GM21381 (cell line): ENCODE results near the gene TTF1.
"Not testable (repeated sequence)": the region's sequence is repeated elsewhere in the genome, so short reads cannot be mapped to it uniquely, and the experiment has no call there.

Experiments
- ATAC-seq: cut with Tn5 transposase; IDR thresholded peaks from one replicate; pipeline ENCODE4 v1.9.1; 2021; ENCODE audit warnings: mild to moderate bottlenecking, moderate library complexity; ENCODE audit not compliant: unreplicated experiment

Gene TTF1

DNA sequence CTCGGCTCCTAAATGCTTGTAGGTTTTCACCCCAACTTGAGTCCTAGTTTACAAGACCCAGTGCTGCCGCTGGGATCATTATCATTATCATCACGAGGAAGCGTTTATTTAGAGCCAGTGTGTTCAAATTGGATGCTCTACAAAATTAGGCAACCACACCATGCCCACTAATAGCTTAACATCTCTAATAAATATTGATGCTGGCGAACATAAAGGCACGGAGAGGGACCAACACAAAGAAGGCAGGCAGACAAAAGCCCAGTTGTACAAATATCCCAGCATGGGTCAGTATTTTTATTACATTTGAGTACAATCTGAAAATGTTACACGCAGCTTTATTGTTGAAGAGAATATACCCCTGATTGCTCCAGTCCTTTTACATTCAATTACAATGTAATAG is 8.1 kb upstream of the TTF1 start:
- ATAC-seq = no peak

DNA sequence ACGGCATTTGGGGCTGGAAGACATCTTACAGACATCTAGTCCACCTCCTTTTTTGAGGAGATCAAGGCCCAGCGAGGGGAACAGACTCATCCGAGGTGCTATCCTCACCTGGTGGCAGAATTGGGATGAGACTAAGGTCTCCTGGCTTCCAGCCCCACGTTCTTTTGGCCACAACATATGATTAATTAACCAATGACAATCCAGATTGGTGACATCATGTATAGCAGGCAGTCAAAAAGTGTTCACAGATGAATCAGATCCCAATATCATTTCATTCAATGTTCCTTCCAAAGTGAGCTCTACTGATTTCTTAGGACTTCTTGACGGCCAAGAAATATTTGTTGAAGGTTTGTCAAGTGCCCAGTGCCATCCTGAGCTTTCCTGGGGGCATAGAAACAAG is 7.3 kb upstream of the TTF1 start:
- ATAC-seq = no peak

DNA sequence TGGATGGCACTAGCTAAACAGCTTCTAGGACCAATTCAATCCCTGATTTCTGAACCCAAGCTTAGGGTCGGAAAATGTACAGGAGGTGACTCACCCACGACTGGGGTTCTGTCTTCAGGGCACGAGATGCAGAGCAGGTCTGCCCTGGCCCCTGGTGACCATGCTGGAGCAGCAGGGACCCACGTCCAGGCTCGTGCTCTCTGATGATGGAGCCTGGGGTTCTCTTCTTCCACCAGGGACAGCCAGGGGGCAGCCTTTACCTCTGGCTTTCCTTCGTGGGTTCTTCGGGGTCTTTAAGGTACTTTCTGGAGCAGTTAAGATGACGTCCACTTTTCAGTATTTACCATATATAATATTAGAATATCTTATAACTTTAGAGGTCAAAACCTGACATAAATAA is 5.4 kb upstream of the TTF1 start:
- ATAC-seq = no peak

DNA sequence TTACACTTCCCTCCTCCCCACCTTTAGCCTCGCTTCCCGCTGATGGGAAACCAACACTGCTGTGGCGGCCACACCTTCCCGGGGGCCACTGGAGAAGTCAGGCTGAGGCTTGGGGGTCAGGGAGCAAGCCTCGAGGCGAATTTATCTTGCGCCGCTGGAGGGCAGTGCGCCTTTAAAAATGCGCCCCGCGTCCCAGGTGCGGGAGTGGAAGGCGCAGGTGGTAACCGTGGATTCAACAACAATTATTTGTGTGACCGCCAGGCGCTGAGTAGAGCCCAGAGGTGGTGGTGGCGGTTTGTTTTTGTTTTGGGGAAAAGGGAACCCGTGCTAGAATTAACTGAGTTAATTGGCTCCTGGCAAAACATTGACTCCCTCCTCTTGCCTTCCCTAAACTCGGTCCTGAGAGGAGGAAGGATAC is 4.5 kb upstream of the TTF1 start:
- ATAC-seq = no peak

DNA sequence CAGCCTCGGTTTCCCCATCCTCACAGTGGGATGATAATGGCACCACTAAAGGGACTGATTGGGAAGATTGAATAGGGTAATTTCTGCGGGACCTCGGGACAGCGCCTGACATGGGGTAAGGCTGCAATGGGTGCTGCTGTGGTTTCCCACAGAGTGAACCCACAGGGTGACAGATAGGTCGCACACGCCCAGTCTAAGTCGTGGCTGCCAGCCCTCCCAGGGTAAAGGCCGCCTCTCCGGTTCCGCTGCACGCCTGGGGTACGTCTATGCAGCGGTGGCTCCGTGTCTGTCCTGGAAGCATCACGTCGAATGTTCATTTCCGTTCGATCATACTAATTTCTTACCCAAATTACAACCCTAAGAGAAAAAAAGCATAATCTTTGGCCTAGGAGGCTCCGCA is 4.0 kb upstream of the TTF1 start:
- no peak for ATAC-seq

DNA sequence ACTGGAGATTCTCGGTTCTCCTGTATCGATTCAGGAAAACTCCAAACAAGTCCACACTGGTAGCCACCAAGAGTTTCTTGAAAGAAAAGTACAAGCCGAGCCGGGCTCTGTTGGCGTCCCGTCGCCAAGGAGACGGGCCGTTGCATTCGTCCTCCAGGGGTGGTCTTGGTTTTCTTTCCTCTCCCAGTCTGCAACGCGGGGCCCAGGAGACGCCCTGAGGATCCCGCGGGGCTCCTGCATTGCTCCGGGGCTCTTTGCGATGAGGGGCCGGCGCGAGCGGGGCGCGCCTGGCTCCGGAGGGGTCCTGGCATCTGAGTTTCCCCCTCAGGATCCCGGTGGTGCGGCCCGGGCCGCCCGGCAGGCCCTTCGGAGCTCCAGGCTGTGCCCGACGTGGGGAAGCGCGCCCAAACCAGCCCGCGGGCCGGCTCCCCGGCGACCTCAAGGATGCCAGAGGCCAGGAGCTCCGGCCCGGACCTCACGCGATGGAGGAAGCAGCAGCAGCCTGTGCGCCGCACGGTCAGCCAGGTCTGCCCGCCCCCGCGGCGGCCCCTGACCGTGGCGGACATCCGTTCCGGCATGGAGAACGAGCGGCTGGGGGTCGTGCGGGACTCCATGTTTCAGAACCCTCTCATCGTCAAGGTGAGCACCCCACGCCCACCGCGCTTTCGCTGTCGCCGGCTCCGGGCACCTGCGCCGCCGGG is 3.3 kb upstream of the TTF1 start, which contains the start of gene CFAP77:
TSS of gene CFAP77 (plus strand) at position 384 of the 701 bp plus-strand sequence. CDS start at position 445, 61 bp downstream.
- ATAC-seq = no peak

DNA sequence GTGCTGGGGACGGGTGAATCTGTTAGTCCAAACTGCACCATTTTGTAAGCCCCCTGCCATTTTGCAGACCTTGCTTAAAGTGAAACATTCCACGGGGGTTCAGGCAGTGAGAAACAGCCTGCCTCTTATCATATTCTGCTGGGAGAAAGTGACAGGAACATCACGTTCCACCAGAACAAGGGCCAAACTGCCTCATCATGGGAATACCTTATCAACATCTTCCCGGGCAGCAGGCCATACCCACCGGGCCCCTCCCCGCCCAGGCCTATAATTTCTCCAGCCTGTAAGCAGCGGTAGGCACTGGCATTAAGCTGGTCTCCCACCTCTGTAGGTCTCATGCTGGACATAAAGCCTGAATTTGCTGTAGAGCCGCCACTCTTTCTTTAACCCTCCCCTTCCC is 1.9 kb upstream of the TTF1 start:
- no peak for ATAC-seq

DNA sequence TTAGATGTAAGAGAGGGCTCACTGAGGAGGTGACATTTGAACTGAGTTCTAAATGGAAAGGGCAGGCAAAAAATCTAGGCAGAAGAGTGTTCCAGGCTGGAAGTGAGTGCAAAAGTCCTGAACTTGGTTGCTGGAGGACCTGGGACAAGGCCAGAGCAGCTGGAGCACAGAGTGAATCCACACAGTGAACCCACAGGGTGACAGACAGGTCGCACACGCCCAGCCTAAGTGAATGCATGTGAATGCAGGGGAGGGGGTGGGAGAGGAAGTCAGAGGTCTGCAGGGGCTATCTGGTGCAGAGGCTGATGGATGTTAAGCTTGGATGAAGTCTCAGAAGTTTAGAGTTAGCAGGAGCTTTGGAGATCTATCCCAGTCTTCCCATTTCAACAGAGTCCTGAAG is 556 bp upstream of the TTF1 start:
- no peak for ATAC-seq

DNA sequence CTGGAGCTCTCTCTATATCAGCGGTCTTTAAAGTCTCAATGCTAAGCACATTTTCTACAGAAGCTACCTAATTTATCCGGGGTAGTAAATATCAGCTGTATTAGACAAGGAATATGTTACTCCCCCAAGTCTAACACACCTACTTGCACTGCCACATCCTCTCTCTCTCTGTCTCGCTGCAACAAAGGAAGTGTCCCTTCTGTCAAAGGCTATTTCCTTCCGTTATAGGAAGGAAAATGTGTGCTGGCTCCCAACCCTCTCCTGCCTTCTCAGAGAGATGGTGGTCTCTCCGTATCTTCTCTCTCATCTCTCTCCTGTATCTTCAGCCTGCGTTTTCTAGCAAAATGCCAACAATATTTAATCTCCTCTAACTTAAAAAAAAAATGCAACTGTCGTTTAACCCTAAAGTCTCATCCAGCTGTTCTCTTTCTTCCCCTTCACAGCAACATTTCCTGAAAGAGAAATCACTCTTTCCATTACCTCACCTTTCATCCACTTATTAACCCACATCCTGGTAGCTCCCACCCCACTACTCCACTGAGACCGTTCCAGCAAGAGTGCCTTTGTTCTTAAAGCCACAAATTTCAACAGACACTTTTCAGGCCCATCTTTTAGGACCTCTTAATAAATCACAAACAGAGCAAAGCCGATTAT is 2.3 kb downstream of the TTF1 start:
- no peak for ATAC-seq

DNA sequence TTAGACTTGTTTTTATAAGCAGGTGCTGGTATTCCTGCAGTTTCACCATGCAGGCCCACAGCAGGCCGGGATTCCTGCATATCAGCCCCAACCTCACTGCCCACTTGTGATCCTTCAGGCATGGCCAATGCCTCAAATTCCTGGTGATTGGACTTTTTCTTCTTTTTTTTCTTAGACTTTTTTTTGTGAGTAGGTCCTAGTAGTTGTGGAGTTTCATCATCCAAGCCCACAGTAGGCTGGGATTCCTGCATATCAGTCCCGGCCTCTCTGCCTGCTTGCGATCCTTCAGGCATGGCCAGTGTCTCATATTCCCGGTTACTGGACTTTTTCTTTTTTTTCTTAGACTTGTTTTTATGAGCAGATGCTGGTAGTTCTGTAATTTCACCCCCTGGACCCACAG is 4.8 kb downstream of the TTF1 start:
- no peak for ATAC-seq

DNA sequence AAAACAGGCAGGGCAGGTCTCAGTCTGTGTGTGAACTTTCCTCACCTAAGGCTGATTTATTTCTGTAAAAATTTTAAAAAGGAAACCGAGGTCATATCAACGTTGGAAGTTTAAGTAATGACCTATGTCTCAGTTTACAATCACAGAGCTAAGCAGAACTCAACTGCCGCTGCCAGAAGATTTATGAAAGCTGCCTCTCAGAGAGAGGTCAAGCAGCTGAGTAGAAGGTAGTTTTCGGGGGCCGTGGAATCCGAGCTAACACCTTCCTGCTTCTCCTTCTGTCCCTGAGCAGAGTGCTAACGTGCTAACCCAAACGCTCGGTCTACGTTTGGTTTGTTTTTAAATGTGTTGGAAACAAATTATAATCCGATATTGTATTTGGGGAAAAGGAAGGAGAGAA is 11.1 kb downstream of the TTF1 start:
- no peak for ATAC-seq

DNA sequence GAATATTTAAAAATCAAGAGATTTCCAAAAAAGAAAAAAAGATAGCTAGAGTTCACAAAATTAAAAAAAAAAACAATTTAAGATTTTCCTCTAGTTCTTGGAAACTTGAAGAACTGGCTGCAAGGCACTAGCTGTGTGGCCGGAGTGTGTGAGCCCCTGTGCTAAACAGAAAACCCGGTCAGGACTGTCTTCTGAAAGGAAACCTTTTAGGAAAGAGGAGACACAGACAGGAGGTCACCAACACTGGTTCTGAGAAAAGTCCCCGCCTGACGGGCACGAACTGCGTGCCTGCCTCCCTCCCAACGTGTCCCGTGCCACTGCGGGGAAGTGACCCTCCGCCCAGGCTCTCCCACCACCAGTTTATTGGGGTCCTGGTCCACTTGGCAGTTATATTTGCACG is 15.2 kb downstream of the TTF1 start:
- no peak for ATAC-seq

DNA sequence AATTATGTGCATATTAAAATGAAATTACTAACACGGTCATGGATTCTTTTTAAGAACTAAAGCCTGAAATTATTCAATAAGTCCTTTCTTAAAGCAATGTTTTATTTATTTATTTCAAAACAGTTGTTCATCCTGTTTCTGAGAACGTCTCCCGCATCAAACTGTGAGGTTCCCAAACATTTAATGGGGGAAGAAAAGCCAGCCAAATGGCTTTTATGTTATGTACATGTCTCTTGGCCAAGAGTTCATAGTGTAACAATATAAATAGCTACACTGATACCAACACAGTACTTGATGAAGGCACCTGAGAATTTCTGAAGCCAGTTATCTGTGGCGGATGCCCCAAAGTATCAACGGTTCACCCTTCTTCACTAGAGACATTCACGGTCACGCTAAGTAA is 15.7 kb downstream of the TTF1 start:
- ATAC-seq = no peak

DNA sequence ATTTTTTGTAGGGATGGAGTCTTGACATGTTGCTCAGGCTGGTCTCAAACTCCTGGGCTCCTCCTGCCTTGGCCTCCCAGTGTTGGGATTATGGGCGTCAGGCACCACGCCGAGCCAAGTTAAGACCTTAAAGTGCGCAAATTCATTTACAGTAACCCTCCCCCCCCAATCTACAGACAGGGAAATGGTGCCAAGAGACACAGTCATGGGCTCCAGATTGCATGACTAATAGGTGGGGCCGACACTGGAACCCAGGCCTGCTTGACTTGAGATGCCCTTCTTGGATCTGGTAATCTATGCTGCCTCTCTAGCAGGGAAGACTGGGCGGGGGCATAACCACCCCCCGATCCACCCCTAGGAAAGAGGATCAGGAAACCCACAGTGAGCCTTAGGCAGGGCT is 19.5 kb downstream of the TTF1 start:
- no peak for ATAC-seq

DNA sequence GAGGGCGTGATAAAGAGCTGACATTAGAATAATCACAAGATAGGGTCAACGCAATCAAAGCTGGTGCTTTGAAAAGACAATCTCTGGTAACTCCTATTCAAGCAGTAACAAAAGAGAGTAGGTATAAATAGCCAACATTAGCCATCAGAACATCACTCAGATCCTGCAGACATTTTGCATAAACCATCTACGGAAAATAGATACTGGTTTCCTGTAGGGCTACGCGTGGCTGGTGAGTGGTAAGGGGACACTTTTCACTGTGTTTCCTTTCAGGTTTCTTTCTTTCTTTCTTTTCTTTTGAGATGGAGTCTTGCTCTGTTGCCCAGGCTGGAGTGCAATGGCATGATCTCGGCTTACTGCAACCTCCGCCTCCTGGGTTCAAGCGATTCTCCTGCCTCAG is 22.3 kb downstream of the TTF1 start:
- no peak for ATAC-seq

DNA sequence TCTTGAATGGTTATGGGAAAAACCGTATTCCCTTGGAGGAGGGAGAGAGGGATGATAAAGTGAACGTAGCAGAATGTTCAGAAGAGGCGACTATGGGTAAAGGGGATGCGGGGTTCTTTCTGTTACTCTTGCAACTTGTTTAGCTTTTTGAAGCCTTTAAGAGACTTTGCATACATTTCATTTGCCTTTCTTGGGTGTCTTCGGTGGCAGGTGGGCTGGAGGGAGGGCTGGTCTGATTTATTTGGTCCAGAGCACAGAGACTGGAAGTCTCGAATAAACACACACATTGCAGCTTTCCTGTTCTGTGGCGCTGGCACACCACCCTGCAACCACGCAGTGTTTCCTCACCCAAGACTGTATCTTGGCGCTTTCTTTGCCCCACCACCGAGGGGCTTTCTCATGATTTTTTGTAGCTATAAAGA is 23.2 kb downstream of the TTF1 start:
- no peak for ATAC-seq

DNA sequence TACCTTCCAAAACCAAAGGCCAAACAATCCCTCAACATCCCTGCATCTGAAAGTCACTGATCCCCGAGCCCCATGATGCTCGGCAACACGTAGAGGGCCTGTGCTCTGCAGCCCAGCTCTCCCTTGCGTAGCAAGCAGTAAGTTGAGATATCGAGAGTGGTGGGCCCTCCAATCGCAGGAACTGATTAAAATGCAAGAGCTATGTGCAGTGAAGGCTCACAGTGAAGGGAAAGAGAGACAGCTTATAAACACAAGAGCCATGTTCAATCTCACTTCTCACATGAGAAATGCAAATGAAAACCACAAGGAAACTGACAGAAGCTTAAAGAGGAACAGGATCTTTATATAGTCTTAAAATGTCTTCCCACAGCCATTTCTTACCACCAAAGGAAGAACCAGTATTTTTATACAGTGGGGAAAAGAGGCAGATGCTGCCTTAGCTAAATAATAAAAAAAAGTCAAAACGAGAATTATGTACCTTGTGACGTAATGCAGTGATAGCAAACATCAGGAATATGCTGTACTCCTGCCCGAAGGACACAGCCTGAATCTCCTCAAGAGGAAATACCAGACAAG is 24.6 kb downstream of the TTF1 start:
- peak; percentile 70 for ATAC-seq

DNA sequence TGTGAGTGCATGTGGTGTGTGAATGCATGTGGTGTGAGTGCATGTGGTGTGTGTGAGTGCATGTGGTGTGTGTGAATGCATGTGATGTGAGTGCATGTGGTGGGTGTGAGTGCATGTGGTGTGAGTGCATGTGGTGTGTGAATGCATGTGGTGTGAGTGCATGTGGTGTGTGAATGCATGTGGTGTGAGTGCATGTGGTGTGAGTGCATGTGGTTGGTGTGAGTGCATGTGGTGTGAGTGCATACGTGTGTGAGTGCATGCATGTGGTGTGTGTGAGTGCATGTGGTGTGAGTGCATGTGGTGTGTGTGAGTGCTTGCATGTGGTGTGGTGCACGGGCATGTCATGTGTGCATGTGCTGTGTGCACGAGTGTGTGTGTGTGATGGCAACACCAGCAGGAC is 28.2 kb downstream of the TTF1 start:
- ATAC-seq = not testable (repeated sequence)

DNA sequence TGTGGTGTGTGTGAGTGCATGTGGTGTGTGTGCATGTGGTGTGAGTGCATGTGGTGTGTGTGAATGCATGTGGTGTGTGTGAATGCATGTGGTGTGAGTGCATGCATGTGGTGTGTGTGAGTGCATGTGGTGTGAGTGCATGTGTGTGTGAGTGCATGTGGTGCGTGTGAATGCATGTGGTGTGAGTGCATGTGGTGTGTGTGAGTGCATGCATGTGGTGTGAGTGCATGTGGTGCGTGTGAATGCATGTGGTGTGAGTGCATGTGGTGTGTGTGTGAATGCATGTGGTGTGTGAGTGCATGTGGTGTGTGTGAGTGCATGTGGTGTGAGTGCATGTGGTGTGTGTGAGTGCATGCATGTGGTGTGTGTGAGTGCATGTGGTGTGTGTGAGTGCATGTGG is 28.9 kb downstream of the TTF1 start:
- not testable (repeated sequence) for ATAC-seq

DNA sequence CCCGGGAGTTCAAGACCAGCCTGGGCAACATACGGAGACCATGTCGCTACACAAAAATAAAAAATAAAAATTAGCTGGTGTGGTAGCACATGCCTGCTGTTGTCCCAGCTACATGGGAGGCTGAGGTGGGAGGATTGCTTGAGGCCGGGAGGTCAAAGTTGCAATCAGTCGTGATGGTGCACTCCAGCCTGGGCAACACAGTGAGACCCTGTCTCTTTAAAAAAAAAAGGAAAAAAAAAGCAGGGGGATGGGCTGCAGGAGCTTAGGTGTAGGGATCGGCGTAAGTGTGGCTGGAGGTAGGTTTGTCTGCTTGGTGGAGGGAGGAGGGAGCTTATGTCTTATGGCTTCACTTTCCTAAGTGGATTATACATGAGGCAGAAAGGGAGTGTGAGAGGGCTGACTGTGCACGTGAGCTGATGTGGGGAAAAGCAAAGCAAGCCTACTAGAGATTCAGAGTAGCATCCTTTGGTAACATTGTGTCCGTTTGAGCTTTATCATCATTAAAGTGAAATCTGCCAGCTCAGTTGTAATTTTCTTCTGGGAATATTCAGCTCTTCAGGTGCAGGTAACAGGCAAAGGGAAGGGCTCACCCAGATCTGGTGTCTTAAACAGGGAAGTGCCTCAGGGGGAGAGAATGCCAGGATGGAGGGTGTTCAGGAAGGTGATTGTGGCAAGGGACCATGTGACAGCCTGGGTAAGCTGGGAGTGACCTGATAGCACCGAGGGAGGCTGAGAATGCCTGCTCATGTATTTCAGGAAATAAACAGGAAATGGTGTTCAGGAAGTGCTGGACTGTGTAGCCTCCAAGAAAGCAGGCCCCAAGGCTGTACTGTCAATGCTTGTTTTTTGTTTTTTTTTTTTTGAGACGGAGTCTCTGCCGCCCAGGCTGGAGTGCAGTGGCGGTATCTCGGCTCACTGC is 34.2 kb downstream of the TTF1 start:
- no peak for ATAC-seq

DNA sequence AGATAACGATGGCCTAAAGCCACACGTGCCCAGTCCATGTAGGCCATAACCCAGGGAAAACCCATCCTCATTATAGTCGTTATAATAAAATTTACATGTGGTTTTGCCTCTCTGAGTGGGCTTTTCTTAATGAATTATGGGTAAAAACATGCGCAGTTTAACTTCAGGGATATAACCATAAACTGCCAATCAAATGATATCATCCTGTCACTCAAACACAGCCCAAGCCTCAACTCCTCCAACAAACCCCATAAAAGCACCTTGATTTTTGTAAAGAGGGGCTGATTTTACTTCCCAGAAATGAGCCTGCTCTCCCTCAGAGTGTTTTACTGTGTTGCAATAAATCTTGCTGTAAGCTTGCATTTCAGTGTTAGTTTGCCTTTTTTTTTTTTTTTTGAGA is 36.0 kb downstream of the TTF1 start:
- ATAC-seq = no peak
